NCI-H1048 (cell line): ENCODE results near the gene HSD17B12.

Experiments
- DNase-seq: peaks from one replicate; lab custom pipeline; 2025; lab: John Stamatoyannopoulos, UW

Gene HSD17B12

GRCh38 chr11:43688394-43688793 is 7.9 kb downstream of the HSD17B12 start:
- DNase-seq, result no peak

- DNase-seq, result no peak
Observed at GRCh38 chr11:43689167-43689566, 8.6 kb downstream of the HSD17B12 start.

- no peak for DNase-seq
Observed at GRCh38 chr11:43690929-43691725, 10.6 kb downstream of the HSD17B12 start.

GRCh38 chr11:43691806-43692205 is 11.3 kb downstream of the HSD17B12 start:
- no peak for DNase-seq

- DNase-seq, result no peak
Observed at GRCh38 chr11:43693069-43693468, 12.5 kb downstream of the HSD17B12 start.

GRCh38 chr11:43693731-43694130 is 13.2 kb downstream of the HSD17B12 start:
- no peak for DNase-seq

GRCh38 chr11:43694477-43694876 is 13.9 kb downstream of the HSD17B12 start:
- DNase-seq, result no peak

- no peak for DNase-seq
Observed at GRCh38 chr11:43697679-43698078, 17.1 kb downstream of the HSD17B12 start.

- DNase-seq, result no peak
Observed at GRCh38 chr11:43699870-43700269, 19.3 kb downstream of the HSD17B12 start.

GRCh38 chr11:43706631-43707030 is 26.1 kb downstream of the HSD17B12 start:
- DNase-seq, result no peak

GRCh38 chr11:43708776-43709175 is 28.2 kb downstream of the HSD17B12 start:
- DNase-seq, result no peak

GRCh38 chr11:43709689-43710088 is 29.2 kb downstream of the HSD17B12 start:
- DNase-seq, result no peak

- DNase-seq, result no peak
Observed at GRCh38 chr11:43712676-43713075, 32.1 kb downstream of the HSD17B12 start.

GRCh38 chr11:43718373-43718772 is 37.8 kb downstream of the HSD17B12 start:
- no peak for DNase-seq

GRCh38 chr11:43723617-43724016 is 43.1 kb downstream of the HSD17B12 start:
- no peak for DNase-seq

- DNase-seq, result no peak
Observed at GRCh38 chr11:43732225-43732624, 51.7 kb downstream of the HSD17B12 start.

- no peak for DNase-seq
Observed at GRCh38 chr11:43734256-43734655, 53.7 kb downstream of the HSD17B12 start.

- no peak for DNase-seq
Observed at GRCh38 chr11:43735115-43735514, 54.6 kb downstream of the HSD17B12 start.

- no peak for DNase-seq
Observed at GRCh38 chr11:43735961-43736360, 55.4 kb downstream of the HSD17B12 start.

GRCh38 chr11:43736502-43737200 is 56.1 kb downstream of the HSD17B12 start:
- no peak for DNase-seq

GRCh38 chr11:43737201-43737590 is 56.7 kb downstream of the HSD17B12 start:
- no peak for DNase-seq

- no peak for DNase-seq
Observed at GRCh38 chr11:43738600-43739409, 58.3 kb downstream of the HSD17B12 start.

GRCh38 chr11:43746670-43747069 is 66.1 kb downstream of the HSD17B12 start:
- no peak for DNase-seq
